Measurements from ENCODE around the gene RAB17.

RAB17 gene

GRCh38 chr2:237603049-237603717 is 12.6 kb upstream of the RAB17 start:
- DNase-seq (ENCODE audit: insufficient read length, low spot score) (no peak), FAIRE-seq (no peak)
- TF ChIP-seq, protein P1, sequence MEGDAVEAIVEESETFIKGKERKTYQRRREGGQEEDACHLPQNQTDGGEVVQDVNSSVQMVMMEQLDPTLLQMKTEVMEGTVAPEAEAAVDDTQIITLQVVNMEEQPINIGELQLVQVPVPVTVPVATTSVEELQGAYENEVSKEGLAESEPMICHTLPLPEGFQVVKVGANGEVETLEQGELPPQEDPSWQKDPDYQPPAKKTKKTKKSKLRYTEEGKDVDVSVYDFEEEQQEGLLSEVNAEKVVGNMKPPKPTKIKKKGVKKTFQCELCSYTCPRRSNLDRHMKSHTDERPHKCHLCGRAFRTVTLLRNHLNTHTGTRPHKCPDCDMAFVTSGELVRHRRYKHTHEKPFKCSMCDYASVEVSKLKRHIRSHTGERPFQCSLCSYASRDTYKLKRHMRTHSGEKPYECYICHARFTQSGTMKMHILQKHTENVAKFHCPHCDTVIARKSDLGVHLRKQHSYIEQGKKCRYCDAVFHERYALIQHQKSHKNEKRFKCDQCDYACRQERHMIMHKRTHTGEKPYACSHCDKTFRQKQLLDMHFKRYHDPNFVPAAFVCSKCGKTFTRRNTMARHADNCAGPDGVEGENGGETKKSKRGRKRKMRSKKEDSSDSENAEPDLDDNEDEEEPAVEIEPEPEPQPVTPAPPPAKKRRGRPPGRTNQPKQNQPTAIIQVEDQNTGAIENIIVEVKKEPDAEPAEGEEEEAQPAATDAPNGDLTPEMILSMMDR (IDR thresholded peaks at IDR 0.05; ENCODE audit: insufficient read depth, missing control alignments): no peak

DNA sequence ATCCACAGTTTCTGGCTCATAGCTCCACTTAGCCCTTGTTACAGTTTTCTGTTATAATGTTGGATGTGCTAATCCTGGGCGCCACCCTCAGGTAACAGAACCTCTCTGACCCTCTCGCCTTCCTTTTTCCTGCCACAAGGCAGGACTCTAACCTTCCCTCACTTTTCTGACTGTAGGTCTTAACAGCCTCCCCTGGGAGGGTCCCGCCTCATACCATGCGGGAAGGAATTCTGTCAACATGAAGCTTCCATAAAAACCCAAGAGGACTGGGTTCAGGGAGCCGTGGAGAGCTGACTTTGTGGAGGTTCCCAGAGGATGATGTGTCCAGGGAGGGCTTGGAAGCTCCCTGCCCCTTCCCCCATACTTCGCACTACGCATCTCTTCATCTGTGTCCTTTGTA is 11.9 kb upstream of the RAB17 start:
- FAIRE-seq (no peak), DNase-seq (ENCODE audit: insufficient read length, low spot score) (no peak)
- TF ChIP-seq, protein P1 (IDR thresholded peaks at IDR 0.05; ENCODE audit: insufficient read depth, missing control alignments): no peak

DNA sequence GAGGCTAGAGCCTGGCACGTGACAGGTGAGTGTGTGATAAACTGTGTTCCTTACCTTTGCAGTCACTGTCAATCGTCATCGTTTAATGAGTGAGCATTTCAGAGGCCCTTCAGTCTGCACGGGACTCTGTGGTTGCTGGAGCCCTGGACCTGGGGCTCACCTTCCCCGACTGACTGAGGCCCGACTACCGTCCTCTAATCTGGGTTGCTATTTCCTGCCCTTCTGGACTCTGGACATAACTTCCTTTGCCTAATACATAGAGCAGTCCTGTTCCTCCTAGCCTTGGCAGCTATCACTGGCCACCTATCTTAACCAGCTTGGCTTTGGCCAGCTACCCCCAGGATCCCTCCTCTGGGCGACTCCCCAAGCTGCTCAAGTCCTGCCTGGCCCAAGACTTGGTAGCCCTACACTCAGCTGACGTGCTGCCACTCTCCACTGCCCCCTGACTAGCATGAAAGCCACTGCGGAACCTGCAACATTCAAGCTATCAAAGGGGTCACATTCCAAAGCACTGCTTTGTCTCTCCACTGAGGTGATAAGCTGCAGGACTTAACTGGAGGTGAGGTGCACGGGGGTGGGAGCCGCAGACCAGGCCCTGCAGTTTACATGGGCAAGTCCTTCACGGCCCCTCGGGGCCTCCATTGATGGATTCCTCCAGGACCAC is 11.1 kb upstream of the RAB17 start:
- DNase-seq (ENCODE audit: insufficient read length, low spot score) (no peak), FAIRE-seq (no peak)
- TF ChIP-seq, protein P1 (IDR thresholded peaks at IDR 0.05; ENCODE audit: insufficient read depth, missing control alignments): no peak

- FAIRE-seq: no peak
These were observed 9.8 kb upstream of the RAB17 start for GRCh38 chr2:237600205-237600846.

DNA sequence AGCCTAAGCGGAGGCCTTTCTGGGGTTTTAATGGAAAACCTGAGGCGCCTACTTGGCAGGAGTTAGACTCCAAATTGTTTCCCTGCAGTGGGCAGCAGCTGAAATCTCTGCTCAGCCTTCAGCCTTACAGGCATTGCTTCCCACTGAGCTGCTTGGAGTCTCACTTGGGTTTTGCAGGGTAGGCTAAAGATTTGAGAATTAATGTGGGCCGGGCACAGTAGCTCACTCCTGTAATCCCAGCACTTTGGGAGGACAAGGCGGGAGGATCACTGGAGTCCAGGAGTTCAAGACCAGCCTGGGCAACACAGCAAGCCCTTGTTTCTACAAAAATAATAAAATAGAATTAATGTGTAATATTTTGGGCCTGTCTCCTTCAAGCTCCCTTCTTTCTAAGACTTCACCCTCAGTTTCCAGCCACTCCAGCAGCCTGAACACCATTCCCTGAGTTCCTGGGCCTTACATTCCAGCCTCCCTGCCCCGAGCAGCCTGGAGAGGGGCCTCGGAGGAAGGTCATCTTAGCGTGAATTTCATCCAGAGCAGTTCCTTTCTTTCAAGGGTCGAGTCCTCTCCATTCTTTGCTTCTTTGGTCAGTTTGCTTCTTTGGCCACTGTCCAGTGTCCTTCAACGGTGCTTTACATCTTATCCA is 9.1 kb upstream of the RAB17 start:
- TF ChIP-seq, protein P1 (IDR thresholded peaks at IDR 0.05; ENCODE audit: insufficient read depth, missing control alignments): no peak
- FAIRE-seq (no peak), DNase-seq (ENCODE audit: insufficient read length, low spot score) (no peak)

More at GRCh38 chr2:237600205-237600846, 9.8 kb upstream of the RAB17 start:
- DNase-seq (ENCODE audit: insufficient read length, low spot score): no peak
- TF ChIP-seq, protein P1 (IDR thresholded peaks at IDR 0.05; ENCODE audit: insufficient read depth, missing control alignments): no peak

- TF ChIP-seq, protein P1 (IDR thresholded peaks at IDR 0.05; ENCODE audit: insufficient read depth, missing control alignments): no peak
- DNase-seq (ENCODE audit: insufficient read length, low spot score): peak; percentile 64
- peak; percentile 66 for FAIRE-seq
These were observed 8.1 kb upstream of the RAB17 start for GRCh38 chr2:237598468-237599208.

Data from D721Med (cell line).